Measurements from ENCODE around the gene CSK. TPM values are rescaled to one million over a fixed set of nuclear protein-coding genes. Genes with fewer than 3 reads are reported as not detected.
A peak's percentile ranks its signal among the peaks of the same experiment; 100 is the strongest.
"Not testable (repeated sequence)": the region's sequence is repeated elsewhere in the genome, so short reads cannot be mapped to it uniquely, and the experiment has no call there.

CSK gene
- polyA plus RNA-seq (2012; ENCODE audit: insufficient read depth, insufficient read length, low read depth) = 311 TPM

DNA sequence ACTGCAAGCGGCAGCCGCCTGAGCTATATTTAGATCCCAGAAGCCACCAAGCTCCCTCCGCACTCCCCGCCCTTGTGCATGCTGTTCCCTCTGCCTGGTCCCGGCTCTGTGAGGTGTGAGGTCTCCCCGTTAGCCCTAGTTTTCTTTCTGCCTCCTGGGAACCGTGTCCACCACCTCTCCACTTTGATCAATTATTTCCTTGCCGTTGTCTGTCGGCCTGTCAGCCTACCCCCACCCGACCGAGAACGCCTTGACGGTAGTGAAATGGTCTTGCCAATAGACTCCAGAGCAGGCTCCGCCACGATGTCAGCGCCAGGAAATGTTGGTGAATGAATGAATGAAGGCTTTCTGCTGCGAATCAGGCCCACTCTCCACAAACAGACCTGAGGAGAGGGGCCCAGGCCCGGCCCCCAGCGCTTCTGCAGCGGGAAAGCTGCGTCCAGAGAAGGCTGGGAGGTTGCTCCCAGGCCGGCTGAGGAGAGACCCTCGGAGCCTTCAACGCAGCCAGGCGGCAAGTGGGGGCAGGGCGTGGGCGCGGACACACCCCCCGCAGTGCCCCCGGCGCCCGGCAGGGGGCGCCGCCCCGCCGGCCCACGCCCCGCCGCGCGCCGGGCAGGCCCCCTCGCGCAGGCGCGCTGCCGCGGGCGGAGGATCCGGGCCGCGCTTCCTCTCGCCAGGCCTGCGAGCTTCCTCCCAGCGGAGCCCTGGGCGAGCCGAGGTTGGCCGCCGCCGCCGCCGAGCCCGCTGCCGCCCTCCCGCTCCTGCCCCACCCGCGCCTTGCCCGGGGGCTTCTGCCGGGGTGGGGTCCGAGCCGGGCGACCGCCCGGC, at the start of gene CSK:
Gene CSK, plus strand, starts transcription at position 650 of the 828 bp plus-strand sequence. CDS start 16,218 bp downstream, outside the sequence.
- Histone ChIP-seq H3K9me3 (no peaks in the 10 kb centered on the region), H3K4me1 (peaks cover 16% of the 10 kb centered on the region), H3K36me3 (0 out of 2 replicates have a peak, but pooled peaks cover 2% of the 10 kb centered on the region), H3K27me3 (no peaks in the 10 kb centered on the region), H3K4me3 (ENCODE audit: low read depth, low read length) (peak within 1 kb of the TSS; percentile 92)
- peak; percentile 87 for DNase-seq
- TF ChIP-seq, protein P1, sequence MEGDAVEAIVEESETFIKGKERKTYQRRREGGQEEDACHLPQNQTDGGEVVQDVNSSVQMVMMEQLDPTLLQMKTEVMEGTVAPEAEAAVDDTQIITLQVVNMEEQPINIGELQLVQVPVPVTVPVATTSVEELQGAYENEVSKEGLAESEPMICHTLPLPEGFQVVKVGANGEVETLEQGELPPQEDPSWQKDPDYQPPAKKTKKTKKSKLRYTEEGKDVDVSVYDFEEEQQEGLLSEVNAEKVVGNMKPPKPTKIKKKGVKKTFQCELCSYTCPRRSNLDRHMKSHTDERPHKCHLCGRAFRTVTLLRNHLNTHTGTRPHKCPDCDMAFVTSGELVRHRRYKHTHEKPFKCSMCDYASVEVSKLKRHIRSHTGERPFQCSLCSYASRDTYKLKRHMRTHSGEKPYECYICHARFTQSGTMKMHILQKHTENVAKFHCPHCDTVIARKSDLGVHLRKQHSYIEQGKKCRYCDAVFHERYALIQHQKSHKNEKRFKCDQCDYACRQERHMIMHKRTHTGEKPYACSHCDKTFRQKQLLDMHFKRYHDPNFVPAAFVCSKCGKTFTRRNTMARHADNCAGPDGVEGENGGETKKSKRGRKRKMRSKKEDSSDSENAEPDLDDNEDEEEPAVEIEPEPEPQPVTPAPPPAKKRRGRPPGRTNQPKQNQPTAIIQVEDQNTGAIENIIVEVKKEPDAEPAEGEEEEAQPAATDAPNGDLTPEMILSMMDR (IDR thresholded peaks at IDR 0.05; ENCODE audit: low read depth, low read length) = peak; percentile 46

- Histone ChIP-seq H3K27me3 (no peaks in the 10 kb centered on the region), H3K9me3 (0 out of 2 replicates have a peak, but pooled peaks cover 3% of the 10 kb centered on the region)
These were observed 49.0 kb upstream of the CSK start for GRCh38 chr15:74732846-74733245.

GRCh38 chr15:74733269-74733668, 48.6 kb upstream of the CSK start:
- Histone ChIP-seq H3K4me3 (ENCODE audit: low read depth, low read length) (no peak overlapping the region), H3K27me3 (no peaks in the 10 kb centered on the region), H3K36me3 (no peaks in the 10 kb centered on the region), H3K9me3 (0 out of 2 replicates have a peak, but pooled peaks cover 3% of the 10 kb centered on the region), H3K4me1 (no peaks in the 10 kb centered on the region)
- no peak for DNase-seq
- TF ChIP-seq, protein P1 (IDR thresholded peaks at IDR 0.05; ENCODE audit: low read depth, low read length) = no peak

More at GRCh38 chr15:74732846-74733245, 49.0 kb upstream of the CSK start:
- no peak overlapping the region for H3K4me3 ChIP-seq (ENCODE audit: low read depth, low read length)
- TF ChIP-seq, protein P1 (IDR thresholded peaks at IDR 0.05; ENCODE audit: low read depth, low read length) = no peak
- DNase-seq = no peak
- no peaks in the 10 kb centered on the region for H3K36me3 ChIP-seq
- no peaks in the 10 kb centered on the region for H3K4me1 ChIP-seq

- Histone ChIP-seq H3K4me3 (ENCODE audit: low read depth, low read length) (no peak overlapping the region), H3K27me3 (no peaks in the 10 kb centered on the region), H3K4me1 (no peaks in the 10 kb centered on the region), H3K9me3 (0 out of 2 replicates have a peak, but pooled peaks cover 3% of the 10 kb centered on the region), H3K36me3 (no peaks in the 10 kb centered on the region)
- no peak for DNase-seq
- TF ChIP-seq, protein P1 (IDR thresholded peaks at IDR 0.05; ENCODE audit: low read depth, low read length) = no peak
These were observed 46.6 kb upstream of the CSK start for GRCh38 chr15:74735305-74735704.

DNA sequence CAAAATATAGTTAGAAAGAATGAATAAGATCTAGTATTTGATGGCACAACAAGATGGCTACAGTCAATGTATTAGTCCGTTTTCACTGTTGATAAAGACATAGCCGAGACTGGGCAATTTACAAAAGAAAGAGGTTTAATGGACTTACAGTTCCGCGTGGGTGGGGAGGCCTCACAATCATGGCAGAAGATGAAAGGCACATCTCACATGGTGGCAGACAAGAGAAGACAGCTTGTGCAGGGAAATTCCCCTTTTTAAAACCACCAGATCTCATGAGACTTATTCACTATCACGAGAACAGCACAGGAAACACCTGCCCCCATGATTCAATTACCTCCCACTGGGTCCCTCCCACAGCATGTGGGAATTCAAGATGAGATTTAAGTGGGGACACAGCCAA, 43.6 kb upstream of the CSK start:
- not testable (repeated sequence) for H3K4me1 ChIP-seq; H3K36me3 ChIP-seq; H3K9me3 ChIP-seq; DNase-seq; H3K27me3 ChIP-seq; H3K4me3 ChIP-seq (ENCODE audit: low read depth, low read length)

DNA sequence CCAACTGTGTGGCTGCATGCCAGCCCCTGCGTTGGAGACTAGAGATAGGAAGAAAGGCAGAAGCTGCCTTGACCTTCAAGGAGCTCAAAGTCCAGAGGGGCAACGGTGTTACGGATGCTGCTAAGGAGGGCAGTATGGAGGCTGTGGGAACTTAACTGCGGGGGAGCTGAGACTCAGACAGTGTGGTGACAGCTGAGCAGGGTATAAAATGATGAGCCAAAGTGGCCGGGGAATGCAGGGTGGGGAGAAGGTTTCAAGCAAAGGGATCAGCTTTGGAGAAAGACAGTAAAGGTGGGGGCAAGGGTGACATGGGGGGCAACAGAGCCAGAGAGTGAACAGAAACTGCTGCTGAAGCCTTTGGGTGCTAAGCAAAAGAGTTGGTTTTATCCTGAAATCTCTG, 39.5 kb upstream of the CSK start:
- peaks cover 6% of the 10 kb centered on the region for H3K9me3 ChIP-seq
- H3K27me3 ChIP-seq = no peaks in the 10 kb centered on the region
- no peak for DNase-seq
- H3K4me1 ChIP-seq = no peaks in the 10 kb centered on the region
- TF ChIP-seq, protein P1 (IDR thresholded peaks at IDR 0.05; ENCODE audit: low read depth, low read length) = no peak
- H3K36me3 ChIP-seq = no peaks in the 10 kb centered on the region
- H3K4me3 ChIP-seq (ENCODE audit: low read depth, low read length) = no peak overlapping the region

All from BE2C (cell line).